Testis (tissue), 2 donors: Measurements from ENCODE around the gene CACNA1E.

Source experiments
- POLR2A ChIP-seq: fragments of 450-650 bp; IDR thresholded peaks from one replicate; pipeline ENCODE4 v1.6.1; 2017; ENCODE audit warnings: antibody characterized with exemption, mild to moderate bottlenecking, moderate library complexity
- TF ChIP-seq, protein P1 (sequence below), 3 experiments: fragments of 450-650 bp in 2 of 3; fragments of 200-600 bp in 1 of 3; sonication (generic) in 1 of 3; IDR thresholded peaks; one replicate each; pipeline ENCODE4 v1.5.1; 2016 to 2019; ENCODE audit warnings: antibody characterized with exemption in 3 of 3, mild to moderate bottlenecking in 2 of 3, moderate library complexity in 1 of 3

DNA sequence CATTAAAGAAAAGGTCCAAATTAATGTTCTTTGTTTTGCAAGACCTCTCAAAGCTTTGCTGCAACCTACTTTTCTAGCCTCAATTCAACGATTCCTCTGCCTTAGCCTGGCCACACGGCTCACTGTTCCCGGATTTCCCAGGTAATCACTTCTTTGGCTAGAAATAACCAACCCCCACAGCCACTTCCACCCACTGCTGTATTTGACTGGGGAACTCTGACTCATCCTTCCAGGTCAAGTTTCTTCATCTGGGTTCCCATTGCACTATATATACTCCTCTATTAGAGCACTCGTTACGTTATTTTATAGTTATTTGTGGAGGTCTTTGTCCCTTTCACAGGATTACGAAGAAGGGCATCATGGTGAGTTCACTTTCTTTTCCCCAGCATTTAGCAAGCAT lies 185.9 kb downstream of the CACNA1E start:
- TF ChIP-seq, protein P1, sequence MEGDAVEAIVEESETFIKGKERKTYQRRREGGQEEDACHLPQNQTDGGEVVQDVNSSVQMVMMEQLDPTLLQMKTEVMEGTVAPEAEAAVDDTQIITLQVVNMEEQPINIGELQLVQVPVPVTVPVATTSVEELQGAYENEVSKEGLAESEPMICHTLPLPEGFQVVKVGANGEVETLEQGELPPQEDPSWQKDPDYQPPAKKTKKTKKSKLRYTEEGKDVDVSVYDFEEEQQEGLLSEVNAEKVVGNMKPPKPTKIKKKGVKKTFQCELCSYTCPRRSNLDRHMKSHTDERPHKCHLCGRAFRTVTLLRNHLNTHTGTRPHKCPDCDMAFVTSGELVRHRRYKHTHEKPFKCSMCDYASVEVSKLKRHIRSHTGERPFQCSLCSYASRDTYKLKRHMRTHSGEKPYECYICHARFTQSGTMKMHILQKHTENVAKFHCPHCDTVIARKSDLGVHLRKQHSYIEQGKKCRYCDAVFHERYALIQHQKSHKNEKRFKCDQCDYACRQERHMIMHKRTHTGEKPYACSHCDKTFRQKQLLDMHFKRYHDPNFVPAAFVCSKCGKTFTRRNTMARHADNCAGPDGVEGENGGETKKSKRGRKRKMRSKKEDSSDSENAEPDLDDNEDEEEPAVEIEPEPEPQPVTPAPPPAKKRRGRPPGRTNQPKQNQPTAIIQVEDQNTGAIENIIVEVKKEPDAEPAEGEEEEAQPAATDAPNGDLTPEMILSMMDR (IDR thresholded peaks at IDR 0.05) = no peak
- TF ChIP-seq POLR2A = no peak
